Upper lobe of right lung (tissue), 1 donor: ENCODE data around the gene SDHAF3. TPM values are rescaled to one million over a fixed set of nuclear protein-coding genes. Genes with fewer than 3 reads are reported as not detected.

Source experiments
- ATAC-seq: fragments of 200-7000 bp; cut with Tn5 transposase; one replicate; pipeline ENCODE4 v1.9.1; 2020; ENCODE audit warnings: mild to moderate bottlenecking, moderate library complexity
- DNase-seq: peaks from one replicate; pipeline ENCODE4 v3.0.0-alpha.2; 2020
- H3K27ac ChIP-seq: fragments of 200-600 bp; one replicate; pipeline ENCODE4 v1.8.0; 2022
- H3K27me3 ChIP-seq: fragments of 200-600 bp; one replicate; pipeline ENCODE4 v1.8.0; 2022; ENCODE audit warnings: mild to moderate bottlenecking
- H3K36me3 ChIP-seq: fragments of 200-600 bp; one replicate; pipeline ENCODE4 v1.8.0; 2022
- H3K4me1 ChIP-seq: fragments of 200-600 bp; one replicate; pipeline ENCODE4 v1.8.0; 2022
- H3K4me3 ChIP-seq: fragments of 200-600 bp; one replicate; pipeline ENCODE4 v1.8.0; 2022; ENCODE audit warnings: mild to moderate bottlenecking
- H3K9me3 ChIP-seq: fragments of 200-600 bp; one replicate; pipeline ENCODE4 v1.8.0; 2022
- CTCF ChIP-seq: fragments of 200-600 bp; IDR thresholded peaks from one replicate; pipeline ENCODE4 v1.8.0; 2022; ENCODE audit warnings: antibody characterized with exemption
- intact Hi-C: fragments of 100-400 bp; cut with DNase I; formaldehyde crosslinking; loops from one replicate; pipeline ENCODE4 v1.11.0; 2022
- total RNA-seq: library from RNA; stranded (reverse); fragmentation: NEBNext Ultra II Directional; extraction: Animal tissue kit (Norgen Biotek cat#: 25700); gene quantifications from one replicate; pipeline ENCODE4 v1.2.1, GENCODE V29; 2021
- donor health status: DM: no; HTN: yes; CAD: no; lungs with severe emphysema.

SDHAF3 gene
- total RNA-seq, 1 donor from 2014 or later = 10.0 TPM

- no peaks in the 10 kb centered on the region for H3K27me3 ChIP-seq
- H3K36me3 ChIP-seq = no peaks in the 10 kb centered on the region
- no peak for ATAC-seq
- DNase-seq = no peak
- no peak for TF ChIP-seq CTCF
- no peak overlapping the region for H3K27ac ChIP-seq
- no peak overlapping the region for H3K4me3 ChIP-seq
- intact Hi-C loops = no loop called here
- no peaks in the 10 kb centered on the region for H3K4me1 ChIP-seq
- H3K9me3 ChIP-seq = no peaks in the 10 kb centered on the region
Measured at GRCh38 chr7:97204821-97205220, 87.3 kb downstream of the SDHAF3 start.

GRCh38 chr7:97215556-97215955 lies 98.1 kb downstream of the SDHAF3 start:
- no peak for DNase-seq
- Histone ChIP-seq H3K27me3 (no peaks in the 10 kb centered on the region), H3K4me3 (no peak overlapping the region), H3K27ac (no peak overlapping the region), H3K36me3 (no peaks in the 10 kb centered on the region), H3K9me3 (no peaks in the 10 kb centered on the region), H3K4me1 (no peaks in the 10 kb centered on the region)
- TF ChIP-seq CTCF = no peak
- intact Hi-C loops = no loop called here
- no peak for ATAC-seq

- intact Hi-C loops = no loop called here
- H3K27me3 ChIP-seq = no peaks in the 10 kb centered on the region
- ATAC-seq (no peak), DNase-seq (no peak)
- H3K4me1 ChIP-seq = no peaks in the 10 kb centered on the region
- no peak for TF ChIP-seq CTCF
- no peak overlapping the region for H3K4me3 ChIP-seq
- no peak overlapping the region for H3K27ac ChIP-seq
- no peaks in the 10 kb centered on the region for H3K9me3 ChIP-seq
- no peaks in the 10 kb centered on the region for H3K36me3 ChIP-seq
Measured at GRCh38 chr7:97218767-97219166, 101.3 kb downstream of the SDHAF3 start.

- H3K27me3 ChIP-seq = no peaks in the 10 kb centered on the region
- H3K27ac ChIP-seq = no peak overlapping the region
- no peak for TF ChIP-seq CTCF
- no peaks in the 10 kb centered on the region for H3K36me3 ChIP-seq
- intact Hi-C loops = no loop called here
- H3K4me3 ChIP-seq = no peak overlapping the region
- DNase-seq (no peak), ATAC-seq (no peak)
- H3K9me3 ChIP-seq = no peaks in the 10 kb centered on the region
- no peaks in the 10 kb centered on the region for H3K4me1 ChIP-seq
Measured at GRCh38 chr7:97219237-97219636, 101.7 kb downstream of the SDHAF3 start.

- intact Hi-C loops = no loop called here
- no peak overlapping the region for H3K4me3 ChIP-seq
- no peaks in the 10 kb centered on the region for H3K9me3 ChIP-seq
- no peaks in the 10 kb centered on the region for H3K4me1 ChIP-seq
- no peak for TF ChIP-seq CTCF
- DNase-seq (no peak), ATAC-seq (no peak)
- H3K27ac ChIP-seq = no peak overlapping the region
- no peaks in the 10 kb centered on the region for H3K27me3 ChIP-seq
- no peaks in the 10 kb centered on the region for H3K36me3 ChIP-seq
Measured at GRCh38 chr7:97224316-97224715, 106.8 kb downstream of the SDHAF3 start.

- no peaks in the 10 kb centered on the region for H3K36me3 ChIP-seq
- H3K9me3 ChIP-seq = no peaks in the 10 kb centered on the region
- ATAC-seq (no peak), DNase-seq (no peak)
- H3K27ac ChIP-seq = no peak overlapping the region
- no peaks in the 10 kb centered on the region for H3K27me3 ChIP-seq
- no peaks in the 10 kb centered on the region for H3K4me1 ChIP-seq
- no peak overlapping the region for H3K4me3 ChIP-seq
- intact Hi-C loops = no loop called here
- TF ChIP-seq CTCF = no peak
Measured at GRCh38 chr7:97226541-97226940, 109.0 kb downstream of the SDHAF3 start.
